Neural progenitor cell (in vitro differentiated cells): ENCODE measurements around the gene PAM16. TPM values are rescaled to one million over a fixed set of nuclear protein-coding genes. Genes with fewer than 3 reads are reported as not detected.

Source experiments
- DNase-seq: peaks from one replicate; pipeline ENCODE4 v3.0.0-alpha.2; 2016; ENCODE audit warnings: low spot score
- H2AFZ ChIP-seq: fragments of 200-600 bp; sonication (generic); replicated peaks from 2 replicates; pipeline ENCODE4 v1.6.1; 2016; ENCODE audit warnings: antibody characterized with exemption
- H3F3A ChIP-seq: fragments of 200-600 bp; sonication (generic); 2 replicates; pipeline ENCODE4 v1.6.1; 2016; ENCODE audit warnings: antibody characterized with exemption, low read depth
- H3K27ac ChIP-seq: fragments of 200-600 bp; sonication (generic); 2 replicates; pipeline ENCODE4 v1.5.1; 2016; ENCODE audit warnings: mild to moderate bottlenecking
- H3K27me3 ChIP-seq: fragments of 200-600 bp; sonication (generic); 2 replicates; pipeline ENCODE4 v1.6.1; 2016; ENCODE audit warnings: mild to moderate bottlenecking, moderate library complexity
- H3K36me3 ChIP-seq: fragments of 200-600 bp; sonication (generic); 2 replicates; pipeline ENCODE4 v1.5.1; 2016
- H3K4me1 ChIP-seq: fragments of 200-600 bp; sonication (generic); 2 replicates; pipeline ENCODE4 v1.6.1; 2016; ENCODE audit warnings: mixed run types
- H3K4me2 ChIP-seq: fragments of 200-600 bp; sonication (generic); 2 replicates; pipeline ENCODE4 v1.6.1; 2016
- H3K4me3 ChIP-seq: fragments of 200-600 bp; sonication (generic); 2 replicates; pipeline ENCODE4 v1.5.1; 2016
- H3K79me2 ChIP-seq: fragments of 200-600 bp; sonication (generic); 2 replicates; pipeline ENCODE4 v1.6.1; 2016; ENCODE audit warnings: low read depth
- H3K9ac ChIP-seq: fragments of 200-600 bp; sonication (generic); 2 replicates; pipeline ENCODE4 v1.6.1; 2016
- H3K9me3 ChIP-seq: fragments of 200-600 bp; sonication (generic); 2 replicates; pipeline ENCODE4 v1.5.1; 2016; ENCODE audit warnings: low read depth
- H4K20me1 ChIP-seq: fragments of 200-600 bp; sonication (generic); 2 replicates; pipeline ENCODE4 v1.6.1; 2016; ENCODE audit warnings: low read depth
- H3K27ac Mint-ChIP-seq: 3 replicates; pipeline ENCODE4 v1.8.0; 2021; ENCODE audit warnings: mixed read lengths
- H3K27me3 Mint-ChIP-seq: 2 replicates; pipeline ENCODE4 v1.8.0; 2022; ENCODE audit warnings: low read depth, mild to moderate bottlenecking, inconsistent platforms, moderate library complexity, mixed read lengths; ENCODE audit not compliant: insufficient read depth
- H3K36me3 Mint-ChIP-seq: 3 replicates; pipeline ENCODE4 v1.8.0; 2021; ENCODE audit warnings: mixed read lengths
- H3K4me1 Mint-ChIP-seq: 3 replicates; pipeline ENCODE4 v1.8.0; 2021; ENCODE audit warnings: mixed read lengths
- H3K4me3 Mint-ChIP-seq: 3 replicates; pipeline ENCODE4 v1.8.0; 2021; ENCODE audit warnings: mild to moderate bottlenecking, moderate library complexity, mixed read lengths
- H3K9me3 Mint-ChIP-seq: 3 replicates; pipeline ENCODE4 v1.8.0; 2020; ENCODE audit warnings: mixed read lengths
- CTCF ChIP-seq: fragments of 200-600 bp; sonication (generic); IDR thresholded peaks from 2 replicates; pipeline ENCODE4 v1.5.1; 2017; ENCODE audit warnings: antibody characterized with exemption, mild to moderate bottlenecking
- EZH2 ChIP-seq: fragments of 200-600 bp; sonication (generic); IDR thresholded peaks from 2 replicates; pipeline ENCODE4 v1.6.1; 2017; ENCODE audit warnings: antibody characterized with exemption, mild to moderate bottlenecking, moderate library complexity
- EZH2phosphoT487 ChIP-seq: fragments of 200-600 bp; sonication (generic); IDR thresholded peaks from 2 replicates; pipeline ENCODE4 v1.6.1; 2017; ENCODE audit warnings: antibody characterized with exemption
- total RNA-seq: library from RNA; depleted of rRNA; stranded (reverse); fragments of >200 nt; gene quantifications from 2 replicates; pipeline ENCODE4 v1.2.3, GENCODE V29; 2015; ENCODE audit warnings: low replicate concordance

The PAM16 gene
- total RNA-seq, 1 donor from 2014 or later: 17.0 TPM

GRCh38 chr16:4371357-4372000, 20.4 kb upstream of the PAM16 start, which contains the start of gene VASN:
VASN (plus strand) TSS chr16:4371848; CDS start chr16:4380878, 9,030 bp downstream.
- peak within 1 kb of the TSS; percentile 10 for H3K9ac ChIP-seq
- Mint-ChIP-seq H3K9me3 (no peaks in the 10 kb centered on the region), H3K4me3 (peak within 1 kb of the TSS; percentile 90), H3K36me3 (no peaks in the 10 kb centered on the region), H3K27me3 (peaks cover 11% of the 10 kb centered on the region), H3K27ac (no peak within 1 kb of the TSS), H3K4me1 (peaks cover 35% of the 10 kb centered on the region)
- no peaks in the 10 kb centered on the region for H3K9me3 ChIP-seq
- H3K27ac ChIP-seq: no peak within 1 kb of the TSS
- H3K4me1 ChIP-seq: peaks cover 34% of the 10 kb centered on the region
- H3K4me3 ChIP-seq: peak within 1 kb of the TSS; percentile 65
- H3K79me2 ChIP-seq: peaks cover 4% of the 10 kb centered on the region
- no peak within 1 kb of the TSS for H2AFZ ChIP-seq
- no peak for TF ChIP-seq EZH2phosphoT487
- no peak for TF ChIP-seq CTCF
- no peak for TF ChIP-seq EZH2
- peak; percentile 90 for DNase-seq
- H3K36me3 ChIP-seq: no peaks in the 10 kb centered on the region
- H3F3A ChIP-seq: peaks cover 31% of the 10 kb centered on the region
- peak within 1 kb of the TSS; percentile 96 for H3K4me2 ChIP-seq
- peaks cover 30% of the 10 kb centered on the region for H4K20me1 ChIP-seq
- peaks cover 5% of the 10 kb centered on the region for H3K27me3 ChIP-seq

- H3K27me3 ChIP-seq: peaks cover 5% of the 10 kb centered on the region
- no peaks in the 10 kb centered on the region for H3K36me3 Mint-ChIP-seq
- peaks cover 30% of the 10 kb centered on the region for H4K20me1 ChIP-seq
- peaks cover 11% of the 10 kb centered on the region for H3K27me3 Mint-ChIP-seq
- H3K27ac ChIP-seq: no peak overlapping the region
- peaks cover 38% of the 10 kb centered on the region for H3K4me1 Mint-ChIP-seq
- H3K9ac ChIP-seq: no peak overlapping the region
- H3F3A ChIP-seq: peaks cover 31% of the 10 kb centered on the region
- peaks cover 4% of the 10 kb centered on the region for H3K79me2 ChIP-seq
- H3K4me3 Mint-ChIP-seq: peak overlapping the region; percentile 77
- DNase-seq: no peak
- H3K36me3 ChIP-seq: no peaks in the 10 kb centered on the region
- H3K27ac Mint-ChIP-seq: no peak overlapping the region
- TF ChIP-seq CTCF (no peak), EZH2 (no peak), EZH2phosphoT487 (no peak)
- H3K9me3 ChIP-seq: no peaks in the 10 kb centered on the region
- H3K4me2 ChIP-seq: peak overlapping the region; percentile 96
- H2AFZ ChIP-seq: no peak overlapping the region
- no peaks in the 10 kb centered on the region for H3K9me3 Mint-ChIP-seq
- peaks cover 34% of the 10 kb centered on the region for H3K4me1 ChIP-seq
- H3K4me3 ChIP-seq: no peak overlapping the region
Observed at GRCh38 chr16:4370570-4371356, 19.6 kb upstream of the PAM16 start.

GRCh38 chr16:4370151-4370550, 19.0 kb upstream of the PAM16 start:
- H3K36me3 ChIP-seq: no peaks in the 10 kb centered on the region
- H3K4me3 ChIP-seq: no peak overlapping the region
- H3K27me3 ChIP-seq: peaks cover 5% of the 10 kb centered on the region
- H2AFZ ChIP-seq: no peak overlapping the region
- Mint-ChIP-seq H3K4me1 (peaks cover 31% of the 10 kb centered on the region), H3K36me3 (no peaks in the 10 kb centered on the region), H3K4me3 (peak overlapping the region; percentile 46), H3K27me3 (peaks cover 11% of the 10 kb centered on the region), H3K27ac (no peak overlapping the region), H3K9me3 (no peaks in the 10 kb centered on the region)
- H3K4me2 ChIP-seq: no peak overlapping the region
- H3K9me3 ChIP-seq: no peaks in the 10 kb centered on the region
- H4K20me1 ChIP-seq: peaks cover 28% of the 10 kb centered on the region
- H3K27ac ChIP-seq: no peak overlapping the region
- H3K4me1 ChIP-seq: peaks cover 34% of the 10 kb centered on the region
- peaks cover 31% of the 10 kb centered on the region for H3F3A ChIP-seq
- TF ChIP-seq CTCF (no peak), EZH2phosphoT487 (no peak), EZH2 (no peak)
- H3K79me2 ChIP-seq: peaks cover 4% of the 10 kb centered on the region
- no peak for DNase-seq
- H3K9ac ChIP-seq: no peak overlapping the region
